ENCODE results near the gene EFNB2.

DNA sequence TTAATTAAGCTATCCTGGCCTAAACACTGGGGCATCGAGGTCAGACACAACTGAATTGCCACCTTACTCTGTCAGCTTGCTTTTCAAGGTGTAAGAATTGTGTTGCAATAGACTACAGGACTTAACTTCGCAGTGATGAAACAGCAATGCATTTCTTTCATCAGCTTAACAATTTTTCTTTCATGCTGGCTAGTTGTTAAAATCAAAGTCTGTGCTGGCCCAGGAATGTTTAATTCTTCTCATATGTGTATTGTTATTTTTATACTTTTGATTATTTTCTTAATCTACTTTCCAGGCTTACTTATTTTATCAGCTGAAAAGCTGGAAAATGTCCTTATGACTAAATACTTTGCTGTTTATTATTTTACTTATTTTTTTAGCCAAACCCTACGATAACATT is 79.7 kb downstream of the EFNB2 start:
- TF ChIP-seq, protein P1, sequence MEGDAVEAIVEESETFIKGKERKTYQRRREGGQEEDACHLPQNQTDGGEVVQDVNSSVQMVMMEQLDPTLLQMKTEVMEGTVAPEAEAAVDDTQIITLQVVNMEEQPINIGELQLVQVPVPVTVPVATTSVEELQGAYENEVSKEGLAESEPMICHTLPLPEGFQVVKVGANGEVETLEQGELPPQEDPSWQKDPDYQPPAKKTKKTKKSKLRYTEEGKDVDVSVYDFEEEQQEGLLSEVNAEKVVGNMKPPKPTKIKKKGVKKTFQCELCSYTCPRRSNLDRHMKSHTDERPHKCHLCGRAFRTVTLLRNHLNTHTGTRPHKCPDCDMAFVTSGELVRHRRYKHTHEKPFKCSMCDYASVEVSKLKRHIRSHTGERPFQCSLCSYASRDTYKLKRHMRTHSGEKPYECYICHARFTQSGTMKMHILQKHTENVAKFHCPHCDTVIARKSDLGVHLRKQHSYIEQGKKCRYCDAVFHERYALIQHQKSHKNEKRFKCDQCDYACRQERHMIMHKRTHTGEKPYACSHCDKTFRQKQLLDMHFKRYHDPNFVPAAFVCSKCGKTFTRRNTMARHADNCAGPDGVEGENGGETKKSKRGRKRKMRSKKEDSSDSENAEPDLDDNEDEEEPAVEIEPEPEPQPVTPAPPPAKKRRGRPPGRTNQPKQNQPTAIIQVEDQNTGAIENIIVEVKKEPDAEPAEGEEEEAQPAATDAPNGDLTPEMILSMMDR (IDR thresholded peaks at IDR 0.05) = no peak
- TF ChIP-seq POLR2AphosphoS5 (IDR thresholded peaks at IDR 0.05) (no peak), POLR2A (IDR thresholded peaks at IDR 0.05) (no peak), EP300 (IDR thresholded peaks at IDR 0.05) (no peak)

Measured in sigmoid colon (tissue), 4 donors.